Coronary artery (tissue), 2 donors: ENCODE results near the gene HMGXB3.
A peak's percentile ranks its signal among the peaks of the same experiment; 100 is the strongest.

Experiments
- DNase-seq: peaks from one replicate; pipeline ENCODE4 v3.0.0-alpha.2; 2017; ENCODE audit warnings: low spot score
- H3K27ac ChIP-seq, 2 donors: fragments of 200-600 bp; sonication (generic); one replicate each; pipeline ENCODE4 v1.5.1; 2016 to 2019
- H3K4me3 ChIP-seq: fragments of 200-600 bp; sonication (generic); 2 replicates; pipeline ENCODE4 v1.5.1; 2016; ENCODE audit warnings: mild to moderate bottlenecking, moderate library complexity
- CTCF ChIP-seq: fragments of 200-600 bp; sonication (generic); IDR thresholded peaks from one replicate; pipeline ENCODE4 v1.5.1; 2019; ENCODE audit warnings: antibody characterized with exemption

HMGXB3 gene

GRCh38 chr5:150000256-150000989 lies at the start of gene HMGXB3, which contains the start of gene TIGD6:
Gene HMGXB3, plus strand, starts transcription at chr5:150000739. Its CDS starts 4,114 bp downstream, at chr5:150004853.
Gene TIGD6, minus strand, starts transcription at chr5:150000654. Its CDS starts 4,306 bp downstream, at chr5:149996348.
- no peak for TF ChIP-seq CTCF
- Histone ChIP-seq H3K27ac (peak within 1 kb of the TSS; percentile 93 to 95), H3K4me3 (peak within 1 kb of the TSS; percentile 93)
- peak; percentile 97 for DNase-seq

DNA sequence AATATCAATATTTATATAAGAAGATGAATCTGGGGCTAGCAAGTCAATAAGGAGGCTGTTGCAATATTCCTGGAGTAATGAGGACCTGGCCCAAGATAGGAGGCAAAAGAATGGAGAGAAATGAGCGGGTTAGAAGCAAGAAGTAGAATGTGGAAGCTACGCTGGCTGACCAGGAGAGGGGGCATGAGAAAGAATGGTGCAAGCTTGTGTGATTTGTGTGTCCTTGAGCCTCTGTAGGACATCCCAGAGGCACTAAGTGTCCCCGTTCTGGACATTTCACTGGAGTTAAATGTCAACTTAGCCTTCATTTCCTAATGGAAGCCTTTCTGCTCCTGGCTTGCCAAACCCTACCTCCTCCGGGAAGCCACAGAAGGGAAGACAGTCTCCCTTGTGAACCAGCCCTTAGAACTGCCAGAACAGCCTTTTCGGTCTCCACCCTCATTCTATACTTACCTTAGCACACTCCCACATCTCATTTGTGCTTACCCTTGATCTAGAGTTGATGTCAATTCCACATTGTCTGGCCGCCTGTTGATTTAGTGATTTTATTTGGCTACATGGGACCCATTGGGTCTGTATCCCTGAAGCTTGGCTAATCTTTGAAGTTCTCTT lies 49.3 kb upstream of the HMGXB3 start:
- no peak for TF ChIP-seq CTCF
- Histone ChIP-seq H3K27ac (no peak overlapping the region), H3K4me3 (no peak overlapping the region)
- DNase-seq: no peak

GRCh38 chr5:149953436-149954121 lies 47.0 kb upstream of the HMGXB3 start:
- Histone ChIP-seq H3K4me3 (no peak overlapping the region), H3K27ac (no peak overlapping the region)
- DNase-seq: no peak
- TF ChIP-seq CTCF: no peak

- DNase-seq: no peak
- no peak overlapping the region for H3K4me3 ChIP-seq
- no peak overlapping the region for H3K27ac ChIP-seq
- TF ChIP-seq CTCF: no peak
These were observed 45.7 kb upstream of the HMGXB3 start for GRCh38 chr5:149954798-149955197.

- H3K27ac ChIP-seq: no peak overlapping the region
- TF ChIP-seq CTCF: no peak
- no peak overlapping the region for H3K4me3 ChIP-seq
- DNase-seq: no peak
These were observed 43.9 kb upstream of the HMGXB3 start for GRCh38 chr5:149956685-149957084.

GRCh38 chr5:149957855-149958254 lies 42.7 kb upstream of the HMGXB3 start:
- DNase-seq: no peak
- Histone ChIP-seq H3K27ac (no peak overlapping the region), H3K4me3 (no peak overlapping the region)
- no peak for TF ChIP-seq CTCF
